Upper lobe of left lung (tissue), 4 donors: ENCODE data around the gene ZNF835.

Experiments
- CTCF ChIP-seq, 6 experiments: fragments of 450-650 bp in 4 of 6; fragments of 200-600 bp in 2 of 6; sonication (generic) in 2 of 6; IDR thresholded peaks; one replicate each; pipeline ENCODE4 v1.5.1; 2016 to 2019; ENCODE audit warnings: antibody characterized with exemption in 6 of 6
- EP300 ChIP-seq, 4 donors: sonication (generic); formaldehyde crosslinking; IDR thresholded peaks; one replicate each; pipeline ENCODE4 v1.5.1; 2017; ENCODE audit warnings: antibody characterized with exemption in 4 of 4, control low read depth in 2 of 4
- POLR2A ChIP-seq, 4 donors: fragments of 450-650 bp; IDR thresholded peaks; one replicate each; pipeline ENCODE4 v1.5.1; 2016 to 2017; ENCODE audit warnings: antibody characterized with exemption in 4 of 4, mild to moderate bottlenecking in 2 of 4

GRCh38 chr19:56643460-56643955, 28.0 kb downstream of the ZNF835 start:
- no peak for TF ChIP-seq EP300 (IDR thresholded peaks at IDR 0.05)
- TF ChIP-seq CTCF (IDR thresholded peaks at IDR 0.05): no peak
- TF ChIP-seq POLR2A (IDR thresholded peaks at IDR 0.05): no peak
